HG03064 (cell line): ENCODE data around the gene GAB4.
"Not testable (repeated sequence)": the region's sequence is repeated elsewhere in the genome, so short reads cannot be mapped to it uniquely, and the experiment has no call there.

Source experiments
- ATAC-seq: cut with Tn5 transposase; IDR thresholded peaks from one replicate; pipeline ENCODE4 v1.9.1; 2021; ENCODE audit warnings: low read depth; ENCODE audit not compliant: unreplicated experiment

The GAB4 gene

DNA sequence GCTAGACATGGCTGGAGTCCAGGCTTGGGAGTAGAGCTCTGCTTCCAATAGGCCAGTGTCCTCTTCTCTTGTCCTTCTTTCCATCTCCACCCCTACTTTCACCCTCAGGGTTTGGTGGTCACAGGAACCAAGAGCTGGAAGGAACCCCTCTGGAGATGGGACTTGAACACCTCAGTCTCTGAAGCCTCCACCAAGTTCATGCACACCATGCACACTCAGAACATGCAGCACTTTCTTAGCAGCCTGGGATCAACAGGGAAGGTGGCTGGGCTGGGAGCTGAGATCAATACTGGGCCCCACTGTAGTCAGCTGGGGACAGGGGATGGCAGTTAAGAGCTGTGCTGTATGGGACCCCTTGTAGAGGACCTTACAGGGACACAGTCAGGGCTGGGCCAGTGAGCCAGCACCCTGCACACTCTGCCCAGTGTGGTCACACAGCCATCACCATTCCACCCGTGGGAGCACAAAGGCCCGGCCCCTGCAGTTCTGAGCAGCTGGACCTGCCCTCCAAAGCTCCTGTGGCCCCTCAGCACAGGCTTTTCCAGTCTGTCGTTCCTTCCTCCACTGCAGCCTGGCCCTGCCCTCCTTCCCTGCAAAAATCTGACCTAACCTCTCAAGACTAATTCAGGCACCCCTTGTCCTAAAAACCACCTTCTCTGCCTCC lies 47.7 kb downstream of the GAB4 start:
- ATAC-seq: no peak

DNA sequence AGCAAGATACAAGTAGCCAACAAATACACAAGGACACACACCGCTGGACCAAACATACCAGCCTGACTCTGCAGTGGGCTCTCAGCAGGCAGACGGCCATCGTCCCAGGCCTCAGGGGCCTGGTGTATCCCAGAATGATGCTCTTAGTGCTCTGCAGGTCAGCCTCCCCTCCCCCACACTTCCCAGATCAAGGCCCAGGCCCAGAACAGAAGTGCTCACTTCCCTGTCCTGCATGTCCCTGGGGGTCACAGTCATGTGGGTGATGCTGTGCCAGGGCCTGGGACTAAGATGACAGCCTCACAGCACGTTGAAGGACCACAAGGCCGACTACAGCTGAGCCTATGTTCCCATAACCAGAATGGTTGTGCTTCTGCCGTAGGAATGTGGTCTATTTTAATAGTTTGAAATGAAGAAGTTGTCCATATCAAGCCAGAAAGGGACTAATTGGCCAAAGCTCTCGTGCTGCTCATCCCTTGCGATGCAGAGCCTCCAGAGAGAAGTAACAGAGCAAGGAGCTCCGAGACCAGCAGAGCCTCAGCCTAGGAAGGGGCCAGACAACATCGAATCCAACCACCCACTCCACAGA lies 48.6 kb downstream of the GAB4 start:
- no peak for ATAC-seq

DNA sequence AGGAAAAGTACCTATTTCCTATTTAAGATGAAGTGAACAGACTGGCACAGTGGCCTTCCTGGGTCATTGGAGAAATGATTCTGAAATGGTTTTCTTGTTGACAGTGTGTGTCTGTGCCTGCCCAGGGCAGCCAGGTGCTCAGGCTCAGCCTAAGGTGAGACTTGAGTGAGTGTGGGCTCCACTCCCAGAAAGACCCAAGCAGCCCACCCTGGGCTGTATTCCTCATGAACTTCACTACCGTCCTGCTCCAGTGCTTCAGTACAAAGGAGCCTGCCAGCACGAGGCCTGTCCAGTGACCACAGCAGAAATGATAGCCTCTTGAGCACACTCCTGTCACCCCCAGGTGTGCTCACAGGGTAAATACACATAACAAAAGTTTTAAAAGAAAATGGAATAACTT lies 49.5 kb downstream of the GAB4 start:
- ATAC-seq: no peak

DNA sequence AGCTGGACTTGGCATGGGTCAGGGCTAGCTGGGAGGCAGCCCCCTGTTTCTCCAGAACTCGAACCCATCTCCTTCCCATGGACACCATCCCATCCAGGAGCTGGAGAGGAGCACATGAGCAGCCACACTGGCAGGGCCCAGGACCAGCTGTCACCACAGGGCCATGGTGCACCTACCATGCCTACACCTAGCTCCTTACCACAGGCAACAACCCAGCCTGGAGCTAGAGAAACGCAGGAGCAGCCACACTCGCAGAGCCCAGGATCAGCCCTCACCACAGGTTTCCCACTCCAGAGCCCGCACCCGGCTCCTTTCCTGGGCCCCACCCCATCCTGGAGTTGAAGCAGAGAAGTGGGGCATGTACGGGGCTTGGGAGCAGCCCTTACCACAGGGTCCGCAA lies 50.2 kb downstream of the GAB4 start:
- no peak for ATAC-seq

DNA sequence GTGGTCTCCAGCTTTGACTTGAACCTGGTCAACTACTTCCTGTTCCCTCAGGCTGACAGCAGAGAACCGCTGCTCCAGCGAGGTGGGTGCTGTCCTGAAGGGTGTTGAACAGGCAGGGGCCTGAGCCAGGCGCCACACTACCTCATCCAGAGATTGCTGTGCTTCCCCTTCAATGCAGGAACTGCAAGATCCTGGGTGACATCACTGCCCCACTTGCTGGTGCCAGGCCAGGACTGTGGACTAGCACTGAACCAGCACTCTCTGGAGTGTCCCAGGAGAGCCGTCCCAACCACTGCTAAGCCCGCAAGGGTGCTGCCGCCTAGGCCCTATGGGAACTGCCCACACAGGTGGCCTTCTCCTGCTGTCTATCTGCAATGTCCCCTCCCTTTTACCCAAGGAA lies 51.7 kb downstream of the GAB4 start:
- no peak for ATAC-seq

DNA sequence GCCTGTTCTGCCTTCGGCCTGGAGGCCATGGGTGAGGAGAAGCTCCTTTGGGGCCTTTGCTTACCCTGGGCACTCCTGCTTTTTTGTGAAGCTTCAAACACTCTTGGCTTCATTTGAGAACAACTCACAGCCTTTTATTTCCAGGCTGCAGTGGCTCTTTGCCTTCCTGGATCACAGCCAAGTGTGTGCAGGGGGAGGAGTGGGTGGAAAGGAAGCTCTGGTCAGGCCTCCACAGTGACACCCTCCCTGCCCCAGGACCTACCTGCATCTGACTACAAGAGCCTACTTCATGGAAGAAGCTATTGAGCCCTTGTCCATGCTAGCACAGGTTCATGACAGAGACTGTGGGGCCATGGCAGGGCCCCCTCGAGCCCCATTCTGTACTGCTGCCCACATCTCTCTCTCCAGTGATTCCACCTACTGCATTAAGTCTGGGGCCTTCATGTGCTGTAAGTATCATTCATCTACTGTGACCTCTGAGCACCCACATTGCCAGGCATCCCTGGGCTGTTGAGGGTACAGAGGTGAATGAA lies 52.3 kb downstream of the GAB4 start:
- ATAC-seq: no peak

DNA sequence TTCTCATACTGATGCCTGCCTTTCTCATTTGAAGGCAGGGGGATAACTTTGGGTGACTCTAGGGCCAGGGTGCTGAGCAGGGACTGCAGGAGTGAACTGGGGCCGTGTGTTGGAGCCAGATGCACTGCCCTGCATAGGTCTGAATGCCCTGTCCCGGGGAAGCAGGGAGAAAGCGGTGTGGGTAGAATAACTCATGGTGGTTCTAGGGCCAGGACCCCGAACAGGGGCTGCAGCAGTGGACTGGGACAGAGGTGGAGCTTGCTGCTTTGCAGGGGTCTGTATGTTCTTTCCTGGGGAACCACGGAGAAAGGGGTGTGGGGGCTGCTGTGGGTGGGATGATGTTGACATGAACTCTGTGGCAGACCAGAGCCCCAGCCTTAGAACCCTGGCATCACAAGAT lies 52.9 kb downstream of the GAB4 start:
- no peak for ATAC-seq

DNA sequence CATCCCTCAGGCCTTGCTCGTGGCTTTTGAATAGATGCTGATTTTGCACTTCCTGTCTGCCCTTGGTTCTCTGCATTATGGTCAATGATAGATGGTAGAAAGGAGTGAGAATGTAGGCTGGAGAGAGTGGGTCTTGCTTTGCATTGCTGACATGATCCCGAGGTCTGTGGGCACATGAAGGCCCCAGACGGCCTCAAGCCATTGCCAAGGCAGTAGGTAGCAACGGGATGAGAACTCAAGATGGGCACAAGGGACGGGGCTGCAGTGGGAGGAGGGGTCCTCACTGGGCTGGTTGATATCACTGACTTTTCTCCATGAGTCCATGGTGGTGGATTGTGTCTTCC lies 54.0 kb downstream of the GAB4 start:
- no peak for ATAC-seq

DNA sequence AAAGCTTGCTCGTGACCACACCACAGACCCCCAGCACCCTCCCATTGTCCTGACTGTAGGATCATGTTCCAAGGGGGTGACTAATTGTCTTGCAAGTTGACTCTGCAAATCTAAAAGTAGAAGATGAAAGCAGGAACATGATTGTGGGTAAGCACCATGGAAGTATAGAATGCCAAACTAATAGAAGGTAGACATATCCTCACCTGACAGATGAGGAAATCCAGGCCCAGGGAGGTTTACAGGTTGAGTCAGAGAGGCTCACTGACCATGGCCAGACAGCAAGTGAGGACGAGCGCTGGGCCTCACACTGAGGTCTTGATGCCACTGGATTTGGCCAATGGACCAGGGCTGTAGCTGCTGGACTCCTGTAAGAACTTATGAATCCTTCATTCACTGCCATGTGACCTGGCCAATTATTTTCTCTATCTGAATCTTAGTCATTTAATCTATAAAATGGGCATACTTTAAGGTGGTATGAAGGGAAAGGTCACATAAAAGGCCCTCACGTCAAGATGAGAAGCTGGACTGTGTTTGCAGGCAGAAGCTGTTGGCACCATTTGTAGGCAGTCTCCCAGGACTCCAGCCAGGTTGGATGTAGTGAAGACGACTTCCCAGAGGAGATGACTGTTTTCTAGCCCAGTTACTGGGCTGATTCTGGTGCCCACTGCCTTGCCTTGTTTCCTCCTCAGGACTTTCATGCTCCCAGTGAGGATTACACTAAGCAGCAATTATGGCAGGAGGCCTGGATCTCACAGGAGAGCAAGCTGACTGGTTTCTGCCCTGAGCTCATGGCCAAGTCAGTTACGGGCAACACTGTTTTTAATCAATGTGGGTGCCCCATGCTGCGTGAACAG lies 54.6 kb downstream of the GAB4 start:
- ATAC-seq: no peak

DNA sequence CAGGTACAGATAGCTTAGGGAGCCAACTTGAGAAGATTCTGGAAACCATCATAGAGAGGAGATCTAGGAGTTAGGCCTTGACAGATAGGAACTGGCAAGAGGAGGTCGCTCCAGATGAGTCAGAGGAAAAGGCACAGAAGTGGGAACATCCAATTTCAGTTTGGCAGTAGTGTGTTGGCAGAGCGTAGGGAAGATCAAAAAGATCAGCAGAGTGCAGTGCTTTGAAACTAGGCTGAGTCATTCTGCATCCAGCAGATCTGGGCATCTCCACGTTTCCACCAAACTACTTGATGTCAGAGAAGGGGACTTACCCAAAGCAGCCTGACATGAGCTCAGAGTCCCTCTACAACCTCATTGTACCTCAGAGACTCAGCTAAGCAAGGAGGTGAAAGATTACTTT lies 58.5 kb downstream of the GAB4 start:
- ATAC-seq: no peak

DNA sequence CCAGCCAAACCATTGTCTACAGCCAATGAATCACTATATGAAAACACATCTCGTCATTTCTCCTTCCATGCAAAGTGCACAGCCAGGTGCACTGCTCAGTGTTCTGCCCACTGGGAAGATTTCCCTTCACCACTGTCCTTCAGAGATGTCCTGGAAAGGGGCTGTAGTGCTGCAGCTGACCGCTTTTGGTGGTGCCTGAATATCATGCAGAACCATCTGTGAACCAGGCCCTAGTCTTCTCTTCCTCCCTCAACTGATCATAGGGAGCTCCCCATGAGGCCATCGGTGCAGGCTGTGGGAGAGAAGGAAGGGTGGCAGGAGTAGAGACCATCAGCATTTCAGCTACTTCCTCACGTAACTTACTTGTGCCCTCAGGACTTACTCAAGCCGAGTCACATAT lies 70.2 kb downstream of the GAB4 start:
- ATAC-seq: no peak

DNA sequence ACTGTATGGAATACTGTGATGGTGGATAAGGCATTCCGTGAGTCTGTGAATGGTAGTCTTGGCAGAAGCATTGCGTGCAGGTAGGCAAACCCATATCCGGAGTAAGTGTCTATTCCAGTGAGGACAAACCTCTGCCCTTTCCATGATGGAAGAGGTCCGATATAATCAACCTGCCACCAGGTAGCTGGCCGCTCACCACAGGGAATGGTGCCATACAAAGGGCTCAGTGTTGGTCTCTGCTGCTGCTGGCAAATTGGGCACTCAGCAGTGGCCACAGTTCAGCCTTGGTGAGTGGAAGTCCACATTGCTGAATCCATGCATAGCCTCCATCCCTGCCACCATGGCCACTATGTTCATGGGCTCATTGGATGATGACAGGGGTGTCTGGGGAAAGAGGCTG lies 70.8 kb downstream of the GAB4 start:
- not testable (repeated sequence) for ATAC-seq

DNA sequence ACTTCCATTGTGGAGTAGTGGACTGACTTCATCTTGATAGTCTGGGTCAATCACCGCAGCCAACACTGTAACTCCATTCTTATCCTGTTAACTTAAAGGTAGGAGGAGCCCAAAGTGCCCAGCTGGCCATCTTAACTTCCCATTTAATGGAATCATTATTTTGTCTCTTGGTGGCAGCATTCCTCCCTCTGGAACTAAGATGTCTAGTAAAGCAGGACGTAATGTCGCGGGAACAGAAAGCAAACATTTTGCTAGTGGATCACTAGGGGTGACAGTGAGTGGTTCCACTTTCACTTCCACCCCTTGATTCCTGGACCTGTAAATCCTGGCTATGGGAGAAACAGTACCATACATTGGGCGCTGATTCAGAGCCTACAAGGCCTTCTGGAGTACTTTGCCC lies 71.4 kb downstream of the GAB4 start:
- no peak for ATAC-seq

DNA sequence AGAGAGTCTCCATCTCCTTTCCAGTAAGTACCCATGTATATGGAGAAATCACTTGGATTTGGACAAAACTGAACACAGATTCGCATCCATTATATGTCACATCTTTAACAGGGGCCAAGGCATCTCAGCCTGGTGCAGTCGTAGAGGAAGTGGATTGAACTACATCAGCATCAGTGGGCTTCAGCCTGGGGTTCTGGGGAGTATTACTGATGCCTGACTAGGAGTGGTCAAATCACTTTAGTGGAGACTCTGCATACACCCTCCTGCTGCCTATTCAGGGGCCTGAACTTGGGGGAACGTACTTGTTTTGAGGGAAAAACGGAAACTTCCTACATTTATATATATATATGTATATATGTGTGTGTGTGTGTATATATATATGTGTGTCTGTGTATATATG lies 72.8 kb downstream of the GAB4 start:
- ATAC-seq: no peak

DNA sequence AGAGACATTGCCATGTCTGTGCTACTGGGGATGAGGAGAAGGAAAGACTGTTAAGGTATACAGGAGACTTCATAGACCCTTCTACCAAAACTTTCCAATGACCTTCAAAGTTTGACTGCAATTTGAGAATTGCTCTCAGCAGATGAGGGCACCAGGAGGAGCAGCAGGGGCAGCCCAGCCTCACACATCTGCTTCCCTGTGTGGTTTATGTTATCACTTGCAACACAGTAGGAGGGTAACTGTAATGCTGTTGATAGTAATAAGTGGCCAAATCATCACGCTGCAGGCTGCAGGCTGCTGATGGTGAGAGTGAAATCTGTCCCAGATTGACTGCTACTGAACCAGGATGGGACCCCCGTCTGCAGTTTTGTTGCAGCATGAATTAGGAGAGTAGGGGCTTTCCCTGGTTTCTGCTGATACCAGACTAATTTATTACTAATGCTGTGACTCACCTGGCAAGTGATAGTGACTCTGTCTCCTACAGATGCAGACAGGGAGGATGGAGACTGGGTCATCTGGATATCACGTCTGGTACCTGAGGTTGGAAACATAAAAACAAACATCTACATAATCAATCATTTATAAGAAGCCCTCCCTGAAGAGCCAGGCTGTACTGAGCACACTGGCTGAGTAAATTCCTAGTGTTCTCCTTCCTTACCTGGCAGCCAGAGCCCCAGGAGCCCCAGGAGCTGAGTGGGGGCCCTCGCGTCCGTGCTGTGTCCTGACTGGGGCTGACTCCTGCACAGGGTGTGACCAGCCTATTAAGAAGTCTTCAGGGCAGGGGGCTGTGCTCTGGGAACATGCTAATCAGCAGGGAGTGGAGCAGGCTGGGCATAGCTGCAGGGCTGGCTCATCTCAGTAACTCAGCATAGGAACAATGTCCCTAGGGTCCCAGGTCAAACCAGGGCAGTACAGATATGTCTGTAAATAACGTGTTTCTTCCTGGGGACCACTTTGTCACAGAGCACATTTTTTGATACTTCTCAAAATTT lies 74.4 kb downstream of the GAB4 start:
- ATAC-seq: no peak

DNA sequence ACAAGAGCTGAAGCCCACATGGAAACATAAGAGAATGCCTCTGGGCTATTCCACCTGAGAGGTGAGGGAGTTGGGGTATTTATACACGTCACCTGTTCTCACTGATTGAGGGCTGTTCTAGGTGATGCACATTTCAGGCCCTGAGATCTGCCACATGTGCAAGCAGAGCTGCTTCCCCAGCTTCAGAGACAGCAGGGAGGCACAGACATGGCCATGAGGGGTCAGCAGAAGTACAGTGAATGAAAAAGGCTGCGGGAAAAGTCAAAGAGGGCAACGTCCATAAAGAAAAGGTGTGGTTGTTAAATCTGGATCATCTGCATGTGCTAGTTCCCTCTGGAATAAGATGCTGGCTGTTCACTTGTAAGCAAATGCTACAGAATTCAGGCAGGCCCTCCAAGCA lies 75.4 kb downstream of the GAB4 start:
- no peak for ATAC-seq

DNA sequence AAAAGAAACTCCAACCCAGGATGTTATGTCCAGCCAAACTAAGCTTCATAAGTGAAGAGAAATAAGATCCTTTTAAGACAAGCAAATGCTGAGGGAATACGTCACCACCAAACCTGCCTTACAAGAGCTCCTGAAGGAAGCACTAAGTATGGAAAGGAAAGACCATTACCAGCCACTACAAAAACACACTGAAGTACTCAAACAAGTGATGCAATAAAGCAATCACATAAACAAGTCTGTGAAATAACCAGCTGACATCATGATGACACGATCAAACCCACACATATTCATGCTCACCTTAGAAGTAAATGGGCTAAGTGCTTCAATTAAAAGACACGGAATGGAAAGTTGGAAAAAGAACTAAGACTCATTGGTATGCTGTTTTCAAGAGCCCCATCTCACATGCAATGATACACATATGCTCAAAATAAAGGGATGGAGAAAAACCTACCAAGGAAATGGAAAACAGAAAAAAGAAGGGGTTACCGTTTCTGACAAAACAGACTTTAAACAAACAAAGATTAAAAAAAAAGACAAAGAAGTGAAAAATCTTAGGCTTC lies 82.5 kb downstream of the GAB4 start:
- ATAC-seq: no peak

DNA sequence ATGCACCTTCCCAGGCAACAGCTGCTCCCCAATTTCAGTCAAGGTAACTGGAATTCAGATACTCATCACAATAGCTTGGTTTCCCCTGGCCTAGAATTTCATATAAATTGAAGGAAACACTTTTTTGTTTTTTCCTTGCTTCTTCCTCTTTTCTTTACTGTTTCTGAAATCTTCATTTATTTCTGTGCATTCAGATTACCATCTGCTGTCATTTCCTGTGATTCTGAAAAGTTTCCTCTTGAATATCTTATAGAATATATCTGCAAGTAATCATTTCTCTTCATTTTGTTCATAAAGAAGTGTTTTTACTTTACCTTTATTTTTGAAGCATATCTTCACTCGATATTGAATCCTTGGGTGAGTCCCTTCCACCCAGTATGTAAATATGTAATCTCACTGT lies 85.3 kb downstream of the GAB4 start:
- no peak for ATAC-seq

DNA sequence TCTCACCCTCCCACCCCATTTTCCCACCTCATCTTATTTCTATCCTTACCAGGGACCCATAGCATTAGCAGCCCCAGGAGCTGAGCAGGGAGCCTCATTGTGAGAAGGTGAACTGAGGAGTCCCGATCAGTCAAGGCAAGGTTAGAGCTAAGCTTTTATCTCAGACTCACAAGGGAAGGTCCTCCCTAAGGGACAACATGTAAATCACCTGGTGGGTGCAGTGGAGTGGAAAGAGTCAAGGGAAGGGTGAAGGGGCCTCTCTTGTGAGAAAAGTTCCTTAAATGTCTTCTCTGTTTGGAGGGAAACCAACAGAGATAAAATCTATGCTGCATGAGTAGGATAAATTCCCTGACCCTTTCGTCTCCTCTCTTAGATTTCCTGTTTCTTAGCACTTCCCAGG lies 85.9 kb downstream of the GAB4 start:
- no peak for ATAC-seq
